ENCODE data around the gene WNK2. TPM values are rescaled to one million over a fixed set of nuclear protein-coding genes. Genes with fewer than 3 reads are reported as not detected.

The WNK2 gene
- total and polyA plus RNA-seq, 2 of the 4 experiments (the other 2 are of a cell fraction), result not detected

DNA sequence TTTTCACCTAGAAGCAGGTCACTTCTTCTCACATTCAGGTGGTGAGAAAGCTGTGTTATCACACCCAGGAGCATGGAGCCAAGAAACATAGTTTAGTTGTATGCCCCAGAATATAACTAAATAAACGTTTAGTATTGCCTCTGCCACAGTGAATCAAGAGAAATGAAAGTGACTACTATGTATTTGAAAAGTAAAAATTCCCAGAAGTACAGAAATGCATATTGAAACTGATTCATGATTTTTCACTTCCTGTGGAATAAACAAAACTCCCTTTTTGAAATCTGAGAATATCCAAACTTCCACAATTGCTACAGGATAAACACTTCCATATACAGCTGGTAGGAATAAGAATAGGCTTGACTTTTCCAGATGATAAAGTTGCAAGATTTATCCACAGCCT is 34.6 kb upstream of the WNK2 start:
- no peak overlapping the region for H2AK5ac ChIP-seq (ENCODE audit: low read depth, low read length)
- DNase-seq, result peak; percentile 71
- H3K9me3 ChIP-seq (ENCODE audit: control insufficient read depth, insufficient read depth, low read length), result peaks cover 4% of the 10 kb centered on the region
- H3K4ac ChIP-seq (ENCODE audit: low read depth, low read length), result peak overlapping the region; percentile 20; the same call in 1 of the 2 replicates
- H3K4me2 ChIP-seq (ENCODE audit: low read depth, low read length), result peak overlapping the region; percentile 87
- H4K20me1 ChIP-seq (ENCODE audit: insufficient read depth, low read length), result no peaks in the 10 kb centered on the region; the same call in 1 of the 2 replicates
- no peaks in the 10 kb centered on the region; a peak in 1 of 4 replicates for H3K79me1 ChIP-seq (ENCODE audit: low read depth in 1 of 2, low read length in 2 of 2)
- no peak overlapping the region for H4K8ac ChIP-seq (ENCODE audit: low read depth in 2 of 2, low read length in 2 of 2)
- in situ Hi-C loops (cut with MboI; ENCODE audit: low sequenced_read_pairs), result no loop called here
- H3K18ac ChIP-seq (ENCODE audit: low read depth, low read length), result peak overlapping the region; percentile 93
- no peak overlapping the region for H3K9ac ChIP-seq (ENCODE audit: low read depth, low read length)
- no peaks in the 10 kb centered on the region for H3K36me3 ChIP-seq (ENCODE audit: control insufficient read depth, insufficient read depth, low read length)
- peak overlapping the region; percentile 50; the same call in 1 of the 2 replicates for H3K27ac ChIP-seq (ENCODE audit: insufficient read depth, low read length)
- H3K56ac ChIP-seq (ENCODE audit: extremely low read depth, insufficient read depth, low read length), result no peak overlapping the region
- intact Hi-C loops (cut with micrococcal nuclease), result no loop called here
- dilution Hi-C loops (cut with HindIII; ENCODE audit: low sequenced_read_pairs, unreplicated experiment), result no loop called here
- peak overlapping the region; percentile 78 for H2BK5ac ChIP-seq (ENCODE audit: low read depth, low read length, poor library complexity, severe bottlenecking)
- peaks cover 3% of the 10 kb centered on the region for H3K4me1 ChIP-seq (ENCODE audit: control insufficient read depth, insufficient read depth, low read length)
- H2BK15ac ChIP-seq (ENCODE audit: low read depth, low read length), result 0 out of 3 replicates have a peak overlapping the region, but pooled peaks have one; percentile 7
- H2AK9ac ChIP-seq (replicated peaks; ENCODE audit: low read depth, low read length, poor library complexity), result no peak overlapping the region
- no peak overlapping the region for H3K23ac ChIP-seq (ENCODE audit: low read depth, low read length)
- H3K4me3 ChIP-seq (ENCODE audit: insufficient read depth, low read depth, low read length), result no peak overlapping the region
- H4K5ac ChIP-seq (ENCODE audit: low read depth, low read length), result peak overlapping the region; percentile 64; the same call in 1 of the 2 replicates
- H4K91ac ChIP-seq (ENCODE audit: insufficient read depth, low read depth, low read length), result no peak overlapping the region
- H2BK120ac ChIP-seq (ENCODE audit: low read depth, low read length), result no peak overlapping the region
- no CpG with 5 or more reads among the region's 1 CpG for WGBS, 2 experiments (ENCODE audit: extremely low coverage in 2 of 2, insufficient read length in 1 of 2)
- CTCF ChIA-PET, result no interaction called here
- peak; percentile 70 for ATAC-seq (ENCODE audit: low read depth)
- 0 out of 2 replicates have a peak overlapping the region, but pooled peaks have one; percentile 20 for H2BK20ac ChIP-seq (ENCODE audit: low read depth, low read length)
- POLR2A ChIA-PET (ENCODE audit: unreplicated experiment), result no interaction called here
- H3K9me1 ChIP-seq (ENCODE audit: insufficient read depth, low read length), result no peaks in the 10 kb centered on the region
- H2AFZ ChIP-seq (replicated peaks; ENCODE audit: low read length, poor library complexity), result no peak overlapping the region
- TF ChIP-seq MXI1 (IDR thresholded peaks at IDR 0.05; ENCODE audit: borderline replicate concordance, low read depth, low read length) (no peak), BHLHE40 (IDR thresholded peaks at IDR 0.05; ENCODE audit: low read depth, low read length) (no peak), MAFK (IDR thresholded peaks at IDR 0.05; ENCODE audit: low read depth, low read length) (no peak), CEBPB (IDR thresholded peaks at IDR 0.05; ENCODE audit: low read depth, low read length) (no peak), RAD21 (IDR thresholded peaks at IDR 0.05; ENCODE audit: low read length) (no peak), SMC3 (IDR thresholded peaks at IDR 0.05; ENCODE audit: low read depth, low read length) (no peak), POLR2A (IDR thresholded peaks at IDR 0.05; ENCODE audit: low read depth, low read length) (no peak), ELK1 (IDR thresholded peaks at IDR 0.05; ENCODE audit: borderline replicate concordance, low read depth, low read length) (no peak), RFX5 (IDR thresholded peaks at IDR 0.05; ENCODE audit: low read depth, low read length) (no peak), CHD1 (IDR thresholded peaks at IDR 0.05; ENCODE audit: low read depth, low read length) (no peak)
- no peaks in the 10 kb centered on the region for H3K27me3 ChIP-seq (ENCODE audit: control insufficient read depth, insufficient read depth, low read length)
- no TSS peak for BruUV-seq (replicated peaks)
- H3K14ac ChIP-seq (replicated peaks; ENCODE audit: low read depth, low read length), result 0 out of 2 replicates have a peak overlapping the region, but pooled peaks have one; percentile 14

Measured in IMR-90 (cell line).